GM13977 (cell line): ENCODE data around the gene MLF1.

Experiments
- DNase-seq: peaks from one replicate; pipeline ENCODE4 v3.0.0; 2012; ENCODE audit warnings: low spot score
- in situ Hi-C: fragments of 300-500 bp; cut with MboI; formaldehyde crosslinking; loops from one replicate; pipeline ENCODE4 v1.12.0; 2022; ENCODE audit warnings: low sequenced_read_pairs, low pct_unique_long_range_greater_than_20kb, mixed read lengths, inconsistent platforms; ENCODE audit not compliant: unreplicated experiment
- TF ChIP-seq, protein P1 (sequence below): IDR thresholded peaks from 2 replicates; pipeline ENCODE4 v1.5.1; 2012; ENCODE audit warnings: mild to moderate bottlenecking, control low read depth; ENCODE audit not compliant: insufficient read depth; ENCODE audit errors: extremely low read depth, missing control alignments

Gene MLF1

DNA sequence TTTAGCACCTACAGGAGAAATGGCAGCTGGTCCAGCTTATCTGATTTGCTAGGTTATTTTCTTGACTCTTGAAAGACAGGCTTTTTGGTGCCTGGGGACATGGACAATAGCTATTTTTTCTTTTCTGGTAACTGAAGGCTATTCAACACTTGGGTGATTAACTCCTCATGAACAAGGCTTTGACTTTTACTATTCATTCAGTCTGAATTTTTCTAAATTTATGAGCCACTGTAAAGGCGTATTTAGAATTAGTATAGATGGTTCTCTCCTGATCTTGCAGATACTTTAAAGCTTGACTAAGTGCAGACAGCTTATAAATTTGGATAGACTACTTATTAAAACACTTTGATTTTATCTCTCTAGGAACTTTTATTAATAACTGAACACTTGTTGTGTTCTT is 54.9 kb downstream of the MLF1 start:
- no peak for DNase-seq
- in situ Hi-C loops, result no loop called here
- TF ChIP-seq, protein P1, sequence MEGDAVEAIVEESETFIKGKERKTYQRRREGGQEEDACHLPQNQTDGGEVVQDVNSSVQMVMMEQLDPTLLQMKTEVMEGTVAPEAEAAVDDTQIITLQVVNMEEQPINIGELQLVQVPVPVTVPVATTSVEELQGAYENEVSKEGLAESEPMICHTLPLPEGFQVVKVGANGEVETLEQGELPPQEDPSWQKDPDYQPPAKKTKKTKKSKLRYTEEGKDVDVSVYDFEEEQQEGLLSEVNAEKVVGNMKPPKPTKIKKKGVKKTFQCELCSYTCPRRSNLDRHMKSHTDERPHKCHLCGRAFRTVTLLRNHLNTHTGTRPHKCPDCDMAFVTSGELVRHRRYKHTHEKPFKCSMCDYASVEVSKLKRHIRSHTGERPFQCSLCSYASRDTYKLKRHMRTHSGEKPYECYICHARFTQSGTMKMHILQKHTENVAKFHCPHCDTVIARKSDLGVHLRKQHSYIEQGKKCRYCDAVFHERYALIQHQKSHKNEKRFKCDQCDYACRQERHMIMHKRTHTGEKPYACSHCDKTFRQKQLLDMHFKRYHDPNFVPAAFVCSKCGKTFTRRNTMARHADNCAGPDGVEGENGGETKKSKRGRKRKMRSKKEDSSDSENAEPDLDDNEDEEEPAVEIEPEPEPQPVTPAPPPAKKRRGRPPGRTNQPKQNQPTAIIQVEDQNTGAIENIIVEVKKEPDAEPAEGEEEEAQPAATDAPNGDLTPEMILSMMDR, result no peak

DNA sequence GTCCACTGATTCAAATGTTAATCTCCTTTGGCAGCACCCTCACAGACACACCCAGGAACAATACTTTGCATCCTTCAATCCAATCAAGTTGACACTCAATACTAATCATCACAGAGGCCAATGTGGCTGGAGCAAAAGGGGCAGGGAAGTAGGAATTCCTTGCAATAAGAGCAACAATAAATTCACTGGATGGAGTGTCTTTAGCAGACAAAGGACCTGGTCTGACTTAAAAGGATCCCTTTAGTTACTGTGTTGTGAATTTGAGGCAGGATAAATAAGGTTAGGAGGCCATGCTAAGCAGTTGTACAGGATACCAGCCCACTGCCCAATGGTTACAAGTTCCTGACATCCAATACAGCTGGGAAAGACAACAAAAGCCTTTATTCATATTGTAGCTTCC is 61.0 kb downstream of the MLF1 start:
- DNase-seq, result no peak
- in situ Hi-C loops, result no loop called here
- TF ChIP-seq, protein P1, result no peak

DNA sequence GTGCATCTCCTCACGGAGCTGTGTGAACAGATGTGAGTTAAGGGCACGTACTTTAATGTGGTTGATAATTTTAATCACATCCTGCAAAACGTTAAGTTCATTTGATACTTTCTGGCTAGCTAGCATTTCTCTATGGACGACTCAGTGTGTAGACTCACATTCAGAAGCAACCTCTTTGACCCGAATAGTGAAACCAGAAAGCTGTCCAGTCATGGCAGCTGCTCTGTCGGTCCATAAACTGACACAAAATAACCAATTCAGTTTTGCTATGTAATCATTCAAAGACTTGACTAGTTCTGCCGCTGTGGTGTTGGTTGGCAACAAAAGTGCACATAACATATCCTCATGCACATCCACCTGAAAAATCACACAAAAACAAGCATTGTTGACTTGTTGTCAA is 69.7 kb downstream of the MLF1 start:
- in situ Hi-C loops, result no loop called here
- TF ChIP-seq, protein P1, result no peak
- no peak for DNase-seq

DNA sequence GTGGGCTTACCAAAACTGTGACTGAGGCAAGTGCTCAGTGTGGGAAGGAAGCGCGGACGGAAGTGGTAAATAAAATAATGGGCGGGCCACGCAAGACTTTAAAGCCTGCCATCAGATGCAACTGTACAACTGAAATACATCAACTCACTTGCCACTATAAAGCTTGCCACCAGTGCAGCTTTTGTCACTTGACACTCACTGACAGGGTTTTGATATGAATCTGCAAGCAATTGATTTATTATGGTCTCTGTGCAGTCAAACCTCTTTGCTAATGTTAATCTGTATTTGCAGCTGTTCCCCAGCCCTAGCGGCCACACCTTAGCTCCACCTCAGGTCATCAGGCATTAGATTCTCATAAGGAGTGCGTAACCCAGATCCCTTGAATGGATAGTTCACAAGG is 71.0 kb downstream of the MLF1 start:
- in situ Hi-C loops, result no loop called here
- TF ChIP-seq, protein P1, result no peak
- DNase-seq, result no peak

DNA sequence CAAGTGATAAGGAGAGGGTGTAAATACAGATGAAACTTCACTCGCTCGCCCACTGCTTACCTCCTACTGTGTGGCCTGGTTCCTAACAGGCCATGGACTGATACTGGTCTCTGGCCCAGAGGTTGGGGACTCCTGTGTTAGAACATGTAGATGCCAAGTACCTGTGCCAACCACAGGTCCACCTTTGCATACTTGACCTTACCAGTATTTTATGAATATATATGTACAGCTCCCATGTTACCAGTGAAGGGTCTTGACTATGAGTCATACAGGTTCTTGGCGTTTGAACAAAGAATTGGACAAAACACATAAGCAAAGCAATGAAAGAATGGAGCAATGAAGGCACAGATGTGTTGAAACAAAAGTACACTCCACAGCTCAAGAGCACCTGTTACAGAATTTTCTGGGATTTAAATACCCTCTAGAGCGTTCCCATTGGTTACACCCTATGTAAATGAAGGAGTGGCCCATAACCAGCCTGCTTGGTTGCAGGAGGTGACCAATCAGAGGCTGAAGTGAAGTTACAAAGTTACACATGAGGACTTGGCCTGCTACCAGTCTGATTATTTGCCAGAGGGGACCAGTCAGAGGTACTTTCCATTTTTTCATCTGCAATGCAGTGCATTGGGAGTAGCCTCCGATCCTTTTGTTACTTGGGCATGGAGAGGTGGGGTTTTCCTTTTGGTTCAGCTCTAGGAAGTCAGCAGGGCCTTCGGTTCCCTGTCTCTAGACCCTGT is 71.6 kb downstream of the MLF1 start:
- TF ChIP-seq, protein P1, result no peak
- in situ Hi-C loops, result no loop called here
- DNase-seq, result no peak

DNA sequence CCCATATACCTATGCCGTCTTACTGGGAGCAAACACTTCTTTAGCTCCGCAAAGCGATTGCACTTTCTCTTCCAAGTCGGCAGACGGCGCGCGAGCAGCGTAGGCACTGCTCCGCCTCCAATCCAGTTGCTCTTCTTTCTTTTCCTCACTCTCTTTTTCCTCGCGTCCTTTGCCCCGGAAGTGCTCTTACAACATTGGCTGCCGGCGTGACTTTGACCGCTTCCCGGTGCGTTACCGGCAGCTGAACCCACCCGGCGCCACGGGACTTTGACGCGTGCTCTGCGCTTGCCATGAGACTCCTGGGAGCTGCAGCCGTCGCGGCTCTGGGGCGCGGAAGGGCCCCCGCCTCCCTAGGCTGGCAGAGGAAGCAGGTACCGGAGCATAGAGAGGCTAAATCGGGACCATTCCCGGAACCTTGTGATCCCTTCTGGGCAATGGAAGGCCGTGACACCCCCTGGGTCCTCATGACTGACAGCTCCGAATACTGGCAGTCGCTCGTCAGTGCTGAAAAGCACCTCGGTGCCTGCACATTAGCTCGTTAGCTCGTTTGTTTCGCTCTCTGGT is 73.4 kb downstream of the MLF1 start, which contains the start of gene GFM1:
Gene GFM1 (plus strand): TSS at position 183 of the 564 bp plus-strand sequence. CDS start 108 bp downstream, at position 291.
- peak; percentile 88 for DNase-seq
- in situ Hi-C loops, result no loop called here
- TF ChIP-seq, protein P1, result peak; percentile 98
